ENCODE results near the gene CBLB. TPM values are rescaled to one million over a fixed set of nuclear protein-coding genes. Genes with fewer than 3 reads are reported as not detected.

CBLB gene
- polyA plus RNA-seq, 2 of the 4 experiments (the other 2 are of a cell fraction): 6.8 to 16.2 TPM

GRCh38 chr3:105678017-105678416 is 190.8 kb downstream of the CBLB start:
- Histone ChIP-seq H3K4me2 (no peak overlapping the region), H3K4me3 (no peak overlapping the region), H3K4me1 (no peaks in the 10 kb centered on the region), H3K9me3 (no peaks in the 10 kb centered on the region), H3K27ac (no peak overlapping the region)
- FAIRE-seq (no peak), DNase-seq (ENCODE audit: low read depth in 1 of 2, low spot score in 1 of 2) (no peak), ATAC-seq (no peak)
- ChIA-PET POLR2A (interaction anchor here (0.6 kb wide), 1 partner anchor 223 kb away, joined by 10 read pairs; no protein-coding TSS in a partner anchor), CTCF (no interaction called here)
- TF ChIP-seq ELK1 (IDR thresholded peaks at IDR 0.05; ENCODE audit: low read depth, low read length) (no peak), HOXB5 (CRISPR knock-in tag; IDR thresholded peaks at IDR 0.05) (no peak)
- 79% methylated on average over 3 of the region's 3 CpGs for WGBS (ENCODE audit: missing lambda C conversion rate)

DNA sequence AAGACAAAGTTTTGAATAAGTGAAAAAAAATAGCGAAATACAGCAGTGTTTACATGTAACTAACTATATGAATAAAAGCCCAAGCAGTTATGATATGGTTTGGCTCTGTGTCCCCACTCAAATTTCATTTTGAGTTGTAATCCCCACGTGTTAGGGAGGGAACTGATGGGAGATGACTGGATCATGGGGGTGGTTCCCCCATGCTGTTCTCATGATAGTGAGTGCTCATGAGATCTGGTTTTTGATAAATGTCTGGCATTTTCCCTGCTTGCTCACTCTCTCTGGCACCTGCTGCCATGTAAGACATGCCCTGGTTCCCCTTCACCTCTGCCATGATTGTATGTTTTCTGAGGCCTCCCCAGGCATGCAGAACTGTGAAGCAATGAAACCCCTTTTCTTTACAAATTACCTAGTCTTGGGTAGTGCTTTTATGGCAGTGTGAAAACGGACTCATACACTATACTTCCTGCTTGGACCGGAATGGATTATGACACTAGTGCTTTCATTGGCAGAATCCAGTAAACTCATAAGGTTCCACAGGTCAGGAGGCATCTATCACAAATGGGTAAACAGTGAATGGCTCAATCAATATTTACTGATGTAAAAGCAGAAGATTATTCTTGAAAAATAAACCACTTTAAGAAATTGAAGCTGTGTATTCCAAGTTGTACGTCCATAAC is 192.1 kb downstream of the CBLB start:
- TF ChIP-seq CBX8 (IDR thresholded peaks at IDR 0.05) (no peak), PBX3 (IDR thresholded peaks at IDR 0.05) (no peak), FOXS1 (CRISPR knock-in tag; IDR thresholded peaks at IDR 0.05) (no peak), EP300 (IDR thresholded peaks at IDR 0.05) (no peak), KDM5A (IDR thresholded peaks at IDR 0.05) (no peak), MYC (IDR thresholded peaks at IDR 0.05; ENCODE audit: borderline replicate concordance, low read length) (no peak), CHD2 (IDR thresholded peaks at IDR 0.05; ENCODE audit: low read length, partially characterized antibody) (no peak), BHLHE40 (IDR thresholded peaks at IDR 0.05; ENCODE audit: low read depth, low read length) (no peak), CBX2 (IDR thresholded peaks at IDR 0.05; ENCODE audit: borderline replicate concordance, low read depth) (no peak), FOSL2 (IDR thresholded peaks at IDR 0.05) (no peak), FOSL2 (CRISPR knock-in tag; IDR thresholded peaks at IDR 0.05) (no peak), ZNF302 (CRISPR knock-in tag; IDR thresholded peaks at IDR 0.05) (no peak), MAFK (IDR thresholded peaks at IDR 0.05; ENCODE audit: partially characterized antibody) (no peak), RFX5 (IDR thresholded peaks at IDR 0.05) (no peak)
- TF ChIP-seq, protein P1, sequence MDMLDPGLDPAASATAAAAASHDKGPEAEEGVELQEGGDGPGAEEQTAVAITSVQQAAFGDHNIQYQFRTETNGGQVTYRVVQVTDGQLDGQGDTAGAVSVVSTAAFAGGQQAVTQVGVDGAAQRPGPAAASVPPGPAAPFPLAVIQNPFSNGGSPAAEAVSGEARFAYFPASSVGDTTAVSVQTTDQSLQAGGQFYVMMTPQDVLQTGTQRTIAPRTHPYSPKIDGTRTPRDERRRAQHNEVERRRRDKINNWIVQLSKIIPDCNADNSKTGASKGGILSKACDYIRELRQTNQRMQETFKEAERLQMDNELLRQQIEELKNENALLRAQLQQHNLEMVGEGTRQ (IDR thresholded peaks at IDR 0.05): no peak
- ChIA-PET CTCF (no interaction called here), POLR2A (no interaction called here)
- no peak for DNase-seq (ENCODE audit: low read depth in 1 of 2, low spot score in 1 of 2)
- 70% methylated on average over 5 of the region's 5 CpGs for WGBS (ENCODE audit: missing lambda C conversion rate)
- no peak overlapping the region for H3K27ac ChIP-seq
- H3K4me3 ChIP-seq: no peak overlapping the region
- 0 out of 3 replicates have a peak, but pooled peaks cover 3% of the 10 kb centered on the region for H3K4me1 ChIP-seq
- no peaks in the 10 kb centered on the region for H3K9me3 ChIP-seq
- FAIRE-seq: no peak
- H3K4me2 ChIP-seq: no peak overlapping the region
- ATAC-seq: no peak

DNA sequence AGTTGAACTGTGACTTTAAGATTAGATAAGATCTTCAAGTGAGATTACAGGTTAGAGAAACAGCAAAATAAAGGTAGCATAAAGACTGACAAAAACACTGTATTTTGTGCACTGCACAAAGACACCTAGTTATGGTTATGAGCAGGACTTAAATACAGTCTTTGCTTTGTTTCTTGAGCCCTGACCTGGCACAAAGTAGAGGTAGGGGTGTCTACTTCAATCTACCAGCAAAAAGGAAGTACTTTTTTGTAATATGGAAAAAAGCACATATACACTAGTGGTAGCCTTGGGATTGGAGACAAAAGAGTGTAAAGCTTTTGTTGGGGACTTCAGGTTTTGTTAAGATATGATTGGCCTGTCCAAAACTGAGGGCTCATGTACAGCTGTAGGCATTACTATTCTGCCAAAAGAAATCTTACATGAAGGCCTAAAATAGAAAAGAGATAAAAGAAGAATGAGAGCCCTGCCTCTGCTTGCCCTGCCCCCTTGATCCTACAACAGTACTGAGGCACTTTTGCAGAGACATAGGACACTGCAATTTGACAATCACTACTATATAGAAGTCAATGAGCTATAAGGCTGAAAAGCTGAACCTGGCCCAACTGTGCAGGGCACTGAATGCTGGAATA is 194.3 kb downstream of the CBLB start:
- no peak for DNase-seq (ENCODE audit: low read depth in 1 of 2, low spot score in 1 of 2)
- FAIRE-seq: no peak
- CTCF ChIA-PET: interaction anchor here (0.6 kb wide), 1 partner anchor 935 kb away, joined by 3 read pairs; no protein-coding TSS in a partner anchor

More for the DNA sequence above, 194.3 kb downstream of the CBLB start:
- TF ChIP-seq KDM1A (IDR thresholded peaks at IDR 0.05; ENCODE audit: low read depth): no peak
- Histone ChIP-seq H3K27ac (no peak overlapping the region), H3K4me2 (no peak overlapping the region), H3K4me3 (no peak overlapping the region), H3K4me1 (0 out of 3 replicates have a peak, but pooled peaks cover 3% of the 10 kb centered on the region), H3K9me3 (no peaks in the 10 kb centered on the region)
- no peak for ATAC-seq
- POLR2A ChIA-PET: no interaction called here

All from A549 (cell line).